ENCODE data around the gene SLC2A8. TPM values are rescaled to one million over a fixed set of nuclear protein-coding genes. Genes with fewer than 3 reads are reported as not detected.

The SLC2A8 gene
- total RNA-seq, 4 donors from 2014 or later = 7.4 to 58.1 (median 42.9) TPM

GRCh38 chr9:127369428-127369827 is 27.5 kb upstream of the SLC2A8 start:
- Histone ChIP-seq H3K27me3 (no peaks in the 10 kb centered on the region), H3K36me3 (no peaks in the 10 kb centered on the region), H3K27ac (no peak overlapping the region), H3K4me1 (no peaks in the 10 kb centered on the region), H3K4me3 (no peak overlapping the region), H3K9me3 (no peaks in the 10 kb centered on the region)
- TF ChIP-seq POLR2A (IDR thresholded peaks at IDR 0.05) (no peak), CTCF (IDR thresholded peaks at IDR 0.05) (no peak)
- DNase-seq = no peak

- no peaks in the 10 kb centered on the region for H3K4me1 ChIP-seq
- H3K27me3 ChIP-seq = no peaks in the 10 kb centered on the region
- DNase-seq = no peak
- TF ChIP-seq CTCF (IDR thresholded peaks at IDR 0.05) (no peak), POLR2A (IDR thresholded peaks at IDR 0.05) (no peak)
- H3K27ac ChIP-seq = no peak overlapping the region
- no peaks in the 10 kb centered on the region for H3K9me3 ChIP-seq
- H3K36me3 ChIP-seq = no peaks in the 10 kb centered on the region
- no peak overlapping the region for H3K4me3 ChIP-seq
Measured at GRCh38 chr9:127370147-127370579, 26.8 kb upstream of the SLC2A8 start.

GRCh38 chr9:127370672-127371648 is 26.0 kb upstream of the SLC2A8 start:
- TF ChIP-seq POLR2A (IDR thresholded peaks at IDR 0.05) (no peak), CTCF (IDR thresholded peaks at IDR 0.05) (no peak)
- Histone ChIP-seq H3K27ac (no peak overlapping the region), H3K27me3 (no peaks in the 10 kb centered on the region), H3K4me3 (no peak overlapping the region), H3K4me1 (no peaks in the 10 kb centered on the region), H3K9me3 (no peaks in the 10 kb centered on the region), H3K36me3 (no peaks in the 10 kb centered on the region)
- no peak for DNase-seq

- H3K4me1 ChIP-seq = no peaks in the 10 kb centered on the region
- no peaks in the 10 kb centered on the region for H3K36me3 ChIP-seq
- DNase-seq = no peak
- no peak for TF ChIP-seq POLR2A (IDR thresholded peaks at IDR 0.05)
- TF ChIP-seq CTCF (IDR thresholded peaks at IDR 0.05) = no peak
- H3K27ac ChIP-seq = no peak overlapping the region
- no peak overlapping the region for H3K4me3 ChIP-seq
- H3K27me3 ChIP-seq = no peaks in the 10 kb centered on the region
- peaks cover 0 to 5% (median 2%) of the 10 kb centered on the region in 4 donors for H3K9me3 ChIP-seq
Measured at GRCh38 chr9:127380479-127380878, 16.5 kb upstream of the SLC2A8 start.

GRCh38 chr9:127382541-127382940 is 14.4 kb upstream of the SLC2A8 start:
- H3K4me3 ChIP-seq = no peak overlapping the region

More at GRCh38 chr9:127382541-127382940, 14.4 kb upstream of the SLC2A8 start:
- no peaks in the 10 kb centered on the region for H3K36me3 ChIP-seq
- no peaks in the 10 kb centered on the region for H3K27me3 ChIP-seq
- H3K4me1 ChIP-seq = no peaks in the 10 kb centered on the region
- H3K27ac ChIP-seq = no peak overlapping the region
- TF ChIP-seq CTCF (IDR thresholded peaks at IDR 0.05) (no peak), POLR2A (IDR thresholded peaks at IDR 0.05) (no peak)
- DNase-seq = no peak
- H3K9me3 ChIP-seq = peaks cover 0 to 5% (median 2%) of the 10 kb centered on the region in 4 donors

All from Peyer's patch (tissue), 4 donors.